Stimulated activated CD4-positive, alpha-beta T cell treated with anti-CD3 and anti-CD28 coated beads, TNF-alpha, amount 100 ng/mL, for 24 hours (primary cell): Measurements from ENCODE around the gene DSE.

Source experiments
- DNase-seq, 3 experiments: peaks; one replicate each; pipeline ENCODE4 v3.0.0-alpha.2; 2020; ENCODE audit warnings: low read depth in 3 of 3

DSE gene

GRCh38 chr6:116387374-116387773, 16.6 kb downstream of the DSE start:
- DNase-seq, result no peak

- DNase-seq, result no peak
Observed at GRCh38 chr6:116388924-116389323, 18.2 kb downstream of the DSE start.

GRCh38 chr6:116389357-116389756, 18.6 kb downstream of the DSE start:
- no peak for DNase-seq

GRCh38 chr6:116390581-116390980, 19.8 kb downstream of the DSE start:
- no peak for DNase-seq

GRCh38 chr6:116392132-116393013, 21.6 kb downstream of the DSE start:
- no peak for DNase-seq

GRCh38 chr6:116393430-116393829, 22.7 kb downstream of the DSE start:
- DNase-seq, result no peak

GRCh38 chr6:116395647-116396046, 24.9 kb downstream of the DSE start:
- DNase-seq, result no peak

GRCh38 chr6:116396441-116396840, 25.7 kb downstream of the DSE start:
- no peak for DNase-seq

GRCh38 chr6:116397914-116398313, 27.2 kb downstream of the DSE start:
- no peak for DNase-seq

- no peak for DNase-seq
Observed at GRCh38 chr6:116398316-116399010, 27.7 kb downstream of the DSE start.

- no peak for DNase-seq
Observed at GRCh38 chr6:116399287-116399686, 28.5 kb downstream of the DSE start.

- DNase-seq, result no peak
Observed at GRCh38 chr6:116400328-116400727, 29.6 kb downstream of the DSE start.

- DNase-seq, result no peak
Observed at GRCh38 chr6:116402108-116402937, 31.6 kb downstream of the DSE start.

GRCh38 chr6:116403205-116403604, 32.5 kb downstream of the DSE start:
- DNase-seq, result no peak

- no peak for DNase-seq
Observed at GRCh38 chr6:116404696-116405095, 33.9 kb downstream of the DSE start.

- DNase-seq, result no peak
Observed at GRCh38 chr6:116405138-116405537, 34.4 kb downstream of the DSE start.

GRCh38 chr6:116405652-116406356, 35.1 kb downstream of the DSE start:
- DNase-seq, result no peak

GRCh38 chr6:116406678-116407345, 36.1 kb downstream of the DSE start:
- no peak for DNase-seq

GRCh38 chr6:116408491-116408890, 37.7 kb downstream of the DSE start:
- no peak for DNase-seq

- DNase-seq, result no peak
Observed at GRCh38 chr6:116409756-116410155, 39.0 kb downstream of the DSE start.

GRCh38 chr6:116411284-116411623, 40.5 kb downstream of the DSE start:
- DNase-seq, result no peak
